H9 (cell line): ENCODE data around the gene LIPH. TPM values are rescaled to one million over a fixed set of nuclear protein-coding genes. Genes with fewer than 3 reads are reported as not detected.

ENCODE experiments used
- DNase-seq: peaks from one replicate; pipeline ENCODE4 v3.0.0-alpha.2; 2017
- H2AFZ ChIP-seq: one replicate; pipeline ENCODE4 v1.6.1; 2013; ENCODE audit warnings: mild to moderate bottlenecking, low read length, control low read depth, moderate library complexity
- H2AK5ac ChIP-seq: 2 replicates; pipeline ENCODE4 v1.6.1; 2013; ENCODE audit warnings: low read length, control low read depth, mixed read lengths; ENCODE audit not compliant: insufficient read length
- H2BK120ac ChIP-seq: one replicate; pipeline ENCODE4 v1.6.1; 2013; ENCODE audit warnings: low read depth, mild to moderate bottlenecking, low read length, control low read depth, inconsistent platforms; ENCODE audit not compliant: poor library complexity, severe bottlenecking
- H2BK12ac ChIP-seq: 2 replicates; pipeline ENCODE4 v1.6.1; 2013; ENCODE audit warnings: low read length, control low read depth, mixed read lengths, low read depth; ENCODE audit not compliant: insufficient read length
- H2BK15ac ChIP-seq: 2 replicates; pipeline ENCODE4 v1.6.1; 2013; ENCODE audit warnings: low read depth, low read length, control low read depth
- H2BK20ac ChIP-seq: one replicate; pipeline ENCODE4 v1.6.1; 2013; ENCODE audit warnings: low read depth, mild to moderate bottlenecking, low read length, control low read depth, inconsistent platforms; ENCODE audit not compliant: poor library complexity, severe bottlenecking
- H2BK5ac ChIP-seq: 2 replicates; pipeline ENCODE4 v1.6.1; 2013; ENCODE audit warnings: low read length, control low read depth, mixed read lengths; ENCODE audit not compliant: insufficient read length
- H3K14ac ChIP-seq: 2 replicates; pipeline ENCODE4 v1.6.1; 2013; ENCODE audit warnings: low read length, control low read depth; ENCODE audit not compliant: insufficient read depth
- H3K18ac ChIP-seq: 2 replicates; pipeline ENCODE4 v1.6.1; 2013; ENCODE audit warnings: low read depth, mild to moderate bottlenecking, mixed read lengths, low read length, control low read depth; ENCODE audit not compliant: insufficient read length
- H3K23ac ChIP-seq: 2 replicates; pipeline ENCODE4 v1.6.1; 2013; ENCODE audit warnings: low read length, control low read depth, mixed read lengths, low read depth; ENCODE audit not compliant: insufficient read length
- H3K23me2 ChIP-seq: 2 replicates; pipeline ENCODE4 v1.6.1; 2013; ENCODE audit warnings: low read depth, mild to moderate bottlenecking, mixed read lengths, low read length, control low read depth; ENCODE audit not compliant: insufficient read length, poor library complexity, severe bottlenecking
- H3K27ac ChIP-seq: 2 replicates; pipeline ENCODE4 v1.5.1; 2013; ENCODE audit warnings: low read length, control low read depth, mixed read lengths, low read depth; ENCODE audit not compliant: insufficient read length
- H3K27me3 ChIP-seq: 2 replicates; pipeline ENCODE4 v1.6.1; 2013; ENCODE audit warnings: low read length, control low read depth, inconsistent platforms; ENCODE audit not compliant: insufficient read depth
- H3K4ac ChIP-seq: 2 replicates; pipeline ENCODE4 v1.6.1; 2013; ENCODE audit warnings: low read depth, mild to moderate bottlenecking, control low read depth, inconsistent platforms, low read length, moderate library complexity
- H3K4me1 ChIP-seq: 2 replicates; pipeline ENCODE4 v1.6.1; 2013; ENCODE audit warnings: low read length, control low read depth, inconsistent platforms; ENCODE audit not compliant: insufficient read depth
- H3K4me2 ChIP-seq: 2 replicates; pipeline ENCODE4 v1.6.1; 2013; ENCODE audit warnings: low read length, control low read depth, mixed read lengths; ENCODE audit not compliant: insufficient read length, insufficient read depth
- H3K56ac ChIP-seq: 2 replicates; pipeline ENCODE4 v1.6.1; 2013; ENCODE audit warnings: low read depth, mild to moderate bottlenecking, mixed read lengths, low read length, control low read depth; ENCODE audit not compliant: insufficient read length
- H3K79me1 ChIP-seq: 2 replicates; pipeline ENCODE4 v1.6.1; 2013; ENCODE audit warnings: low read depth, mild to moderate bottlenecking, moderate library complexity, low read length, control low read depth, inconsistent platforms; ENCODE audit not compliant: insufficient read depth, poor library complexity, severe bottlenecking
- H3K79me2 ChIP-seq: 2 replicates; pipeline ENCODE4 v1.6.1; 2013; ENCODE audit warnings: low read length, control low read depth, inconsistent platforms; ENCODE audit not compliant: insufficient read depth
- H3K9ac ChIP-seq: 2 replicates; pipeline ENCODE4 v1.6.1; 2013; ENCODE audit warnings: low read length, control low read depth, mixed read lengths; ENCODE audit not compliant: insufficient read length; ENCODE audit errors: extremely low read depth
- H3K9me3 ChIP-seq: one replicate; pipeline ENCODE4 v1.6.1; 2013; ENCODE audit warnings: low read depth, low read length, inconsistent platforms; ENCODE audit not compliant: control insufficient read depth
- H3T11ph ChIP-seq: one replicate; pipeline ENCODE4 v1.6.1; 2013; ENCODE audit warnings: mild to moderate bottlenecking, low read length, control low read depth, inconsistent platforms
- H4K20me1 ChIP-seq: one replicate; pipeline ENCODE4 v1.6.1; 2013; ENCODE audit not compliant: control insufficient read depth, insufficient read length, insufficient read depth
- H4K5ac ChIP-seq: 2 replicates; pipeline ENCODE4 v1.6.1; 2013; ENCODE audit warnings: low read depth, mild to moderate bottlenecking, mixed read lengths, low read length, control low read depth; ENCODE audit not compliant: insufficient read length
- H4K8ac ChIP-seq: replicated peaks from 2 replicates; pipeline ENCODE4 v1.6.1; 2013; ENCODE audit warnings: low read length, control low read depth, mixed read lengths, low read depth; ENCODE audit not compliant: insufficient read length
- H4K91ac ChIP-seq: 2 replicates; pipeline ENCODE4 v1.6.1; 2013; ENCODE audit warnings: low read depth, mild to moderate bottlenecking, moderate library complexity, mixed read lengths, low read length, control low read depth; ENCODE audit not compliant: insufficient read length
- H3K27ac Mint-ChIP-seq, 3 experiments: 2 replicates in 2 of 3; 3 replicates in 1 of 3; pipeline ENCODE4 v1.8.0; 2020 to 2021; ENCODE audit warnings: mixed read lengths in 3 of 3, mild to moderate bottlenecking in 1 of 3, moderate library complexity in 1 of 3
- H3K27me3 Mint-ChIP-seq: 2 replicates; pipeline ENCODE4 v1.8.0; 2021; ENCODE audit warnings: low read depth, mild to moderate bottlenecking, moderate library complexity, mixed read lengths
- H3K36me3 Mint-ChIP-seq, 3 experiments: 2 replicates in 2 of 3; 3 replicates in 1 of 3; pipeline ENCODE4 v1.8.0; 2020 to 2021; ENCODE audit warnings: low read depth in 3 of 3, mixed read lengths in 3 of 3; ENCODE audit not compliant: insufficient read depth in 1 of 3
- H3K4me1 Mint-ChIP-seq, 2 experiments: 2 replicates each; pipeline ENCODE4 v1.8.0; 2020; ENCODE audit warnings: mixed read lengths in 2 of 2
- H3K4me3 Mint-ChIP-seq, 2 experiments: 2 replicates in 1 of 2; 3 replicates in 1 of 2; pipeline ENCODE4 v1.8.0; 2020 to 2021; ENCODE audit warnings: mild to moderate bottlenecking in 2 of 2, mixed read lengths in 2 of 2, moderate library complexity in 1 of 2
- H3K9me3 Mint-ChIP-seq, 2 experiments: 2 replicates in 1 of 2; 3 replicates in 1 of 2; pipeline ENCODE4 v1.8.0; 2020; ENCODE audit warnings: mild to moderate bottlenecking in 2 of 2, mixed read lengths in 2 of 2, moderate library complexity in 1 of 2
- WGBS: extraction: QIAGEN DNeasy Blood & Tissue Kit; methylation state at CpG from one replicate; pipeline ENCODE4 v1.1.7; 2013; ENCODE audit warnings: missing lambda C conversion rate, low lambda C conversion rate, mixed read lengths; ENCODE audit not compliant: insufficient read length; ENCODE audit errors: extremely low coverage; 5-methylcytosine and 5-hydroxymethylcytosine counted together
- total RNA-seq: library from RNA; stranded (reverse); gene quantifications from 2 replicates; pipeline ENCODE4 v1.2.1, GENCODE V29; 2021
- TF ChIP-seq, protein P1 (sequence below): fragments of 200-600 bp; sonication (generic); conservative IDR thresholded peaks from 3 replicates; pipeline ENCODE4 v1.8.0; 2021; ENCODE audit warnings: antibody characterized with exemption, mild to moderate bottlenecking

LIPH gene
- total RNA-seq, 1 experiment from 2014 or later = 0.17 TPM

DNA sequence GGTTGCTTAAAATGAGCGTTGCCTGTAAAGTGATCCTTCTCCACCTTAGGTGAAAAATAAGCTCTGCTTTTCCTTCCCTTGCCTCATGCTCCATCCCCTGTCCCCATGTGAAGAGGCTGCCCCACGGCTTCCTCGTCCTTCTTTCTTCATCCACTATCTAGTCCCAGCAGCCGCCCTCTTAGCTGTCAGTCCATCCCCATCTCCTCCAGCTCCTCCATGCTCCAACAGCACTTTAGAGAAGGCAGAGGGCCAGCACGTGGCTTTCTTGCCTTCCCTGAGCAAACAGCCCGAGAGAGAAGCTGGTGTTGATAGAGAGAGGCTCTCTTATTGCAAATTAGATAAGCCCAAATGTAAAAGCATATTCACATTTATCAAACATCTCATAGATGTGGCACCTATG, 44.5 kb downstream of the LIPH start:
- Histone ChIP-seq H3K4ac (no peak overlapping the region), H2BK5ac (no peak overlapping the region), H2AK5ac (no peak overlapping the region), H3K4me1 (no peaks in the 10 kb centered on the region), H2BK15ac (no peak overlapping the region), H3K4me2 (no peak overlapping the region), H3K79me1 (no peaks in the 10 kb centered on the region), H2BK12ac (no peak overlapping the region), H3K27me3 (no peaks in the 10 kb centered on the region), H3K23ac (no peak overlapping the region), H2AFZ (no peak overlapping the region), H2BK120ac (no peak overlapping the region), H4K5ac (no peak overlapping the region), H4K20me1 (no peaks in the 10 kb centered on the region), H3K56ac (no peak overlapping the region), H4K91ac (no peak overlapping the region), H3K9me3 (no peaks in the 10 kb centered on the region), H3K9ac (no peak overlapping the region), H3K23me2 (no peaks in the 10 kb centered on the region), H2BK20ac (no peak overlapping the region), H3T11ph (no peak overlapping the region), H3K14ac (no peak overlapping the region), H3K79me2 (no peaks in the 10 kb centered on the region), H4K8ac (no peak overlapping the region), H3K27ac (no peak overlapping the region), H3K18ac (no peak overlapping the region)
- WGBS = no CpG with 5 or more reads among the region's 6 CpGs
- TF ChIP-seq, protein P1, sequence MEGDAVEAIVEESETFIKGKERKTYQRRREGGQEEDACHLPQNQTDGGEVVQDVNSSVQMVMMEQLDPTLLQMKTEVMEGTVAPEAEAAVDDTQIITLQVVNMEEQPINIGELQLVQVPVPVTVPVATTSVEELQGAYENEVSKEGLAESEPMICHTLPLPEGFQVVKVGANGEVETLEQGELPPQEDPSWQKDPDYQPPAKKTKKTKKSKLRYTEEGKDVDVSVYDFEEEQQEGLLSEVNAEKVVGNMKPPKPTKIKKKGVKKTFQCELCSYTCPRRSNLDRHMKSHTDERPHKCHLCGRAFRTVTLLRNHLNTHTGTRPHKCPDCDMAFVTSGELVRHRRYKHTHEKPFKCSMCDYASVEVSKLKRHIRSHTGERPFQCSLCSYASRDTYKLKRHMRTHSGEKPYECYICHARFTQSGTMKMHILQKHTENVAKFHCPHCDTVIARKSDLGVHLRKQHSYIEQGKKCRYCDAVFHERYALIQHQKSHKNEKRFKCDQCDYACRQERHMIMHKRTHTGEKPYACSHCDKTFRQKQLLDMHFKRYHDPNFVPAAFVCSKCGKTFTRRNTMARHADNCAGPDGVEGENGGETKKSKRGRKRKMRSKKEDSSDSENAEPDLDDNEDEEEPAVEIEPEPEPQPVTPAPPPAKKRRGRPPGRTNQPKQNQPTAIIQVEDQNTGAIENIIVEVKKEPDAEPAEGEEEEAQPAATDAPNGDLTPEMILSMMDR = no peak
- Mint-ChIP-seq H3K27me3 (no peaks in the 10 kb centered on the region), H3K4me3 (no peak overlapping the region), H3K36me3 (no peaks in the 10 kb centered on the region), H3K27ac (no peak overlapping the region), H3K9me3 (no peaks in the 10 kb centered on the region), H3K4me1 (peaks cover 0 to 3% of the 10 kb centered on the region in 2 experiments; a peak in 2 of 4 replicates)
- no peak for DNase-seq
